ENCODE results near the gene PRKCA. TPM values are rescaled to one million over a fixed set of nuclear protein-coding genes. Genes with fewer than 3 reads are reported as not detected.
"Not testable (repeated sequence)": the region's sequence is repeated elsewhere in the genome, so short reads cannot be mapped to it uniquely, and the experiment has no call there.

Gene PRKCA
- total RNA-seq, 1 donor from 2014 or later = 3.9 TPM

DNA sequence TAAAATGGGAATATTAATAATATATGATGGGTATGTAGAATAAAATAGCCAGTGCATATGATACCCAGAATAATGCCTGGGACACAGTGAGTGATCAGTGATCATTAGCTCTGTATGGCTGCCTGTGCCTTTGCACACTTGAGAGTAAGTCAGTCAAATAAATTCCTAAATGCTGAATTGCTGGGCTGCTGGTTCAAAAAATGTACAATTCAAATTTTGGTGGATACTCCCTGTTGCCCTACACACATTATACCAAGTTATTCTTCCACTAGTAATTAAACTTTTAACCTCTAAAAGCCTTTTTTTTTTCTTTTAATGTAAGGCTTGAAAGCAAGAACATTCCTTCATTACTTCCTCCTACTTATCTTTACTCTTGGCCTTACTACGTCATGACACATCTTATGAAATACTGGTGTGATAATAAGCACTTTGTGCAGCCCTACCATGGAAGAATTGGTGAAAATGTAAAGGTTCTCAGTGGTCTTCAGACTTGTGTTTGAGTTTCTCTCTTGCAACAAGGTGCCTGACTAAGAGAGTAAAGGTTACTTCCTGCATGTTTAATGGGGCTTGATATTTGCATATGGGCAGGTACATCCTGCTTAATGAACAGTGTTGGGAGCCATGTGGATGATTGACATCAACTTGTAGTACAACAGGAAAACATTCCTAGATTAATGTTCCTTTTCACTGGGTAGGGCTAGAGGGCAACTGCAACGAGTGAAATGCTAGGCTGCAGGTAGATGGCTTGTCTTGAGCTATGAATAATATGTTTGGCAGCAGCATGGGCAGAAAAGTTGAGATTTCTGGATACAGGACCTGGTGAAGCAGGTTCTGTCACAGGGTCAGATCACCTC lies 84.3 kb downstream of the PRKCA start:
- DNase-seq = no peak

DNA sequence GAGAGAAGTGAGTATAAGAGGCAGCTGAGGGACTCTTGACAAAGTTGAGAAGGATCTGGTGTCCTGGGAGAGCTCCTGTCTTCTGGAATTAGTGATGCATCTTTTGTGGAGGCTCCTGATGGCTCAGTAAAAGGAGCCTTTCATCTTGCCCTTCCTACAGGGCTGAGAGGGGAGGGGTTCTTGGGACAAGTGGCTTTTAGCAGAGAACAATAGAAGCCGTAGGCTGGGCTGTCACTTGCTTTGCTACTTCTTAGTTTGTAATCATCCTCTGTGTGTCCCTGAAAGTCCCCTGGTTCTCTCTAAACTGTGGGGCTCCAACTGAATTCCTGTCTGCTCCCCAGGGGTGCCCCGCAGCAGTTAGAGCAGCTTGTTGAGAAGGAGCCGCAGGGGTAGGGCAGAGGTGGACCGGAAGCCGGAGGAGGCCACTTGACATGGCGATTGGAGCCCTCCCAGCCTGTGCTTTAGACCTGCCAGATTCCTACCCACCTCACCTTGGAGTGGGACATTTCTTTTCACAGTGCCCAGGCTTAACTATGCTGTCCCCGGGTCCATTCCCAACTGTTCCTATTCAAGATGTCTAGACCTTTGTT lies 85.1 kb downstream of the PRKCA start:
- DNase-seq = no peak

DNA sequence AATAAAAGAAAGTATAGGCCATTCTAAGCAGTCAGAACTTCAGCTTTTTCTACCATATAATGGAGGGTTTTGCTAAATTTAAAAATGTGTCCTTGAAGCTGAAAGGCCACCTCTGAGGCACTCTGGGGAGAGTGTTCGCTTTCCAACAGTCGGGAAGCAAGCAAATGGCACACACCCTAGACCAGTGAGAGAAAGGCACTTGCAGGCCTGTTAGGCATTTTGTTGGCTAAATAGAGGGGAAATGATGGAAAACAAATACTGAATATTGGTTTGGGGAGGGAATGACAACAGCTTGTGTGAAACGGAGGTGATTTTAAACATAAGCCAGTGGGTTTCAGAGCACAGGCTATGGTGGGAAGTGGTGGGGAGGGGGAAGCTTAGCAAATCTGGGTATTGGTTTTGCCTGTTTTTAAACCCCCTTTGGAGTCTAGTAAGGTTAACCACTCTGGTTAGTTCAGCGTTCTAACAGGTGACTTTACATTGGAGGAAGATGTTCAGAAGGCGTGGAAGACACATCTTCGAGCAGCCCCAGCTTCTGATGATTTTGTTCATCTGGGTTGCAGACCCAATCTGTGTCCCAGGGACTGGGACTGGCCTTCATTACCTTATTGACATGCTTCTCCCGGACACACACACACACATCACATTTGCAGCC lies 90.5 kb downstream of the PRKCA start:
- no peak for DNase-seq

DNA sequence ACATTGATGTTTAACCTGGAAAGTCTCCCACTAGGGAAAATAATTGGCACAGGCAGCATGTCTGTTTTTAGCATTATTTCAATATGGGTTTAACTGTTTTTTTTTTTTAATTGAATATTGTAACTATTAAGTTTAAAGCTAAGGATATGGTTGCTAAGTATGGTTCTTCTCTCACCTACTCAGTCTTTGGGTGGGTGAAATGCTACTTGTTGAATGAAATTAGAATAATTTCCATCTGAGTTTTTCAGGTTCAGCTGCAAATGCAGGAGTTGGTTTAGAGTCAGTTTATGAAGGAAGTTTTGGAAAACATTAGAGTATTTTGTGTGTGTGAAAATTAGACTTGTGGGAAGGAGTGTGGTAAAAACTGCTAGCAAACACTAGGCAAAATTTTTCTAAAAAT lies 93.5 kb downstream of the PRKCA start:
- no peak for DNase-seq

DNA sequence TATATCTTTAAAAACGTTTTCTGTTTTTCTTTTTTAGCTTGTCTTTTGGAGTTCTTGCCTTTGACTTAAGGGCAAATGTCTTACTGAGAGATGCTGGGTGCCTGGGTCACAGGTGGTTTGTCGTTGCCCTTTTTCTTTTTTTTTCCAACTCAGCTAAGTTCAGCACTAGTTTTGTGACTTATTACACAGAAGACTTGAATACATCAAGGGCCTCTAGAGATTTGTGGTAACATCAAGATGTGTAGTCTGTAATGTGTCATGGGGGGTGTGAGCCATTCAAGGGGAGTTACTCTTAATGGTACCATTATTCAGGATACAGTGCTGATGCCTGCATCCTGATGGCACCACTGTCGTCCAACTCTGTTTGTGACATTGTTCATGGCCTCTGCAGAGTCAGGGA lies 95.1 kb downstream of the PRKCA start:
- DNase-seq = no peak

DNA sequence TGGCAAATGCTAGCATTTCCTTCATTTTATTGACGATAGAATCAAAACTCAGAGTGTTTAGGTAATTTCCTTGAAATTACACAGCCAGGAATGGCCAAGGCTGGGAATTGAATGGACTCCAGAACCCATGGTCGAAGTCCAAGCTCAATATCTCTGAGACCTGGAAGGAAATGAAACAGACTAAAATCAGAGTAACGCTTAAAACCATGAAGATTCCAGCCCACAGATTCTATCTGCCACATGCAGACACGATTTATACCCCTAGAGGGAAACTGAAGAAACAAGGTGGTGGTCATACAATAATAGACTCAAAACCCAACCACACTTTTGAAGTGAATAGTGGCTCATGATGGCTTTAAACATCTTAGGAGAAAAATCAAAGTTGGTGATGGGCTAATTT lies 95.6 kb downstream of the PRKCA start:
- no peak for DNase-seq

DNA sequence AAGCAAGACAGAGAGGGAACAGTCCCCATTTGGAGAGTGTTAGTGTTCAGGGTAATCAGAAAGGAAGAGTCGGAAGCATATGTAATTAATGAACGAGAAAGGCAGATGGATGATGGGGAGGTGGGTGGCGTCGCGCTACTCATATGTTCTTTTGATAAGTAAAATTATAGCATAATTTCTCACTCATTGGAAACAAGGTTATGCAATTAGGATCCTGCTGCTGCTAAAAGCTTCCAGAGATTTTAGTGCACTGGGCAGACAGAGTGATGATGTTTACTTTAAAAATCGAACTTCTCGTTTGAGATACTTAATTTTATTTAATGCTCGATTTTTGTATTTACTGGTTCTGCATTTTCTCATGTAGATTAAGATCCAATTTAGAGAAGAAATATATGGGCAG lies 96.2 kb downstream of the PRKCA start:
- no peak for DNase-seq

DNA sequence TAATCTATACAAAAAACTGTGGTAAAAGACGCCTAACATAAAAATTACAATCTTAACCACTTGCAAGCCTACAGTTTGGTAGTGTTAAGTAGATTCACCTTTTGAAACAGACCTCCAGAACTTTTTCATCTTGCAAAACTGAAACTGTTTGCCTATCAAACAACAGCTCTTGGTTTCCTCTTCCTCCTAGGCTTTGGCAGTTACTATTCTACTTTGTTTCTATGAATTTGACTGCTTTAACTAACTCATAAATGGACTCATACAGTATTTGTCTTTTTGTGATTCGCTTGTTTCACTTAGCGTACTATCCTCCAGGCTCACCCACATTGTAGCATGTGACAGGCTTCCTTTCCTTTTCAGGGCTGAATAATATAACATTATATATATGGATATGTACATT lies 97.0 kb downstream of the PRKCA start:
- DNase-seq = no peak

DNA sequence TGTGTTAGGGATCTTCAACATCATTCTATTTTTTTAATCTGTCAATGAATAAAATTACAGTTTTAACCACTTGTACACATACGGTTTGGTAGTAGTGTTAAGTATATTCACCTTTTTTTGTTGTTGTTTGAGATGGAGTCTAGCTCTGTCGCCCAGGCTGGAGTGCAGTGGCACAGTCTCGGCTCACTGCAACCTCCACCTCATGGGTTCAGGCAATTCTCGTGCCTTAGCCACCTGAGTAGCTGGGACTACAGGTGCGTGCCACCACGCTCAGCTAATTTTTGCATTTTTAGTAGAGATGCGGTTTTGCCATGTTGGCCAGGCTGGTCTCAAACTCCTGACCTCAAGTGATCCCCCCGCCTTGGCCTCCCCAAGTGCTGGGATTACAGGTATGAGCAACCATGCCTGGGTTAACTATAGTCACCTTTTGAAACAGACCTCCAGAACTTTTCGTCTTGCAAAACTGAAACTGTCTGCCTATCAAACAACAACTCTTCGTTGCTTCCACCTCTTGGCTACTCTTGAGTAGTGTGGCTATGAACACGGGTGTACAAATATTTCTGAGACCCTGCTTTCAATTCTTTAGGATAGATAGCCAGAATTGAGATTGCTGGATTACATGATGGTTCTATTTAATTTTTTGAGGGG lies 97.8 kb downstream of the PRKCA start:
- DNase-seq = not testable (repeated sequence)

DNA sequence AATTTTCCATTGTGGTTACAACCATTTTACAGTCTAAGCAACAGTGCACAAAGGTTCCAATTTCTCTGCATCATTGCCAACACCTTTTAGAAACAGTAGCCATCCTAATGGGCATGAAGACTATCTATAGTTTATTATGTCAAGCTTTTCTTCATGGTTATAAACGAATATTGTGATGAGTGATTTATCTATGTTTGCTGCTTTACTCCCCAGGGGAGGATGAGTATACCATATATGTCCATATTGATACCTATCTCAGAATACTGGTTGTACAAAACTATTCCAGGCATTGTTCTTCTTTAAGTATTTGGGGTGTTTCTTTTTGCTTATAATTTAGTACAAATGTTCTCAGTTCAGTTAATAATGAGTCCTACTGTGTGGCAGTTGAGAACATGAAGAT lies 98.3 kb downstream of the PRKCA start:
- DNase-seq = no peak

DNA sequence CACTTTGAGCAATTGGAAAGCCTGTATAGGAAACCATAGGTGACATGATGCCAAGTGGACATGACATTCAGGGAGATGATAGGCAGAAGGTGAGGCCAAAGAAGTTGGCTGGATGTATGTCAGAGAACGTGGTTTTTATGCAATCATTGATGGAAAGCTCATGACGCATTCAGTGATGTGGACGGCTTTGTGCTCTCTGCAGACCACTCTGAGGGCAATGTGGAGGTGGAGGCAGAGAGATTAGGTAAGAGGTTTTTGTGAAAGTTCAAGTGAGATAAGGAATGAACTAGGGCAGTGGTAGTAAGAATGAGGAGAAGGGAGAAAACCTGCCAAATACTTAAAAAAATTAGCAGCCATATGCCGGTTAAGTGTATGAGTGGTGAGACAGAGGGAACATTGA lies 99.0 kb downstream of the PRKCA start:
- DNase-seq = no peak

DNA sequence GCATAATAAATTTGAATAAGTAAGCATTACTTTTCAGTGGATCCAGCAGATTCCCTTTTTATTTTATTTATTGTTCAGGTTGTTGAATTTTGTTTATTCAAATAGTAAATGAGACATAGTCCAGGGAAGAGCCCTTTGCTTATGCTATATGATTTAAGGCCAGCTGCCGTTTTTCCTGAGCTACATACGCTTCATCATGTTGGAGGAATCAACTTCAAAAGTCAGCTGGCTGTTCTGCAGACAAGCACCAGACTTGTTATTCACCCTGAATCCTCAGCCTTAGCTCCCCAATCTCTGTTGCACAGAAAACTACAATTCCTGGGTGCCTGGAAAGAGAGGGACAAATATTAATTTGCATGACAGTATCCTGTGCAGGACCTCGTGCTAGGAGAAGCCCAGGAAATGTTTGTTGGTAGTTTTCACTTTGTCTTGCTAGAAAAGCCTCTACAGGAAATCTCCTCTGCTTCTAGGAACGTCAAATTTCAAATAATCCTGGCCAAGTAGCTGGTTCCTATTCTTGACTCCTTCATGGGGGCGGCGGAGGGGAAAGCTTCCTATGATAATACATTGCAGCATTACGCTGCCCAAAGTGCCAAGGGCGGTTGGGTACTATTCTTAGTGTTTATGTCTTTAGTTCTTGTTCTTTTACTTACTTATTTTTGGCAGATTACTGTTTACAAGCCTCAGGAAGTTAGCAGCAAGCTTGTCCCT lies 101.6 kb downstream of the PRKCA start:
- no peak for DNase-seq

DNA sequence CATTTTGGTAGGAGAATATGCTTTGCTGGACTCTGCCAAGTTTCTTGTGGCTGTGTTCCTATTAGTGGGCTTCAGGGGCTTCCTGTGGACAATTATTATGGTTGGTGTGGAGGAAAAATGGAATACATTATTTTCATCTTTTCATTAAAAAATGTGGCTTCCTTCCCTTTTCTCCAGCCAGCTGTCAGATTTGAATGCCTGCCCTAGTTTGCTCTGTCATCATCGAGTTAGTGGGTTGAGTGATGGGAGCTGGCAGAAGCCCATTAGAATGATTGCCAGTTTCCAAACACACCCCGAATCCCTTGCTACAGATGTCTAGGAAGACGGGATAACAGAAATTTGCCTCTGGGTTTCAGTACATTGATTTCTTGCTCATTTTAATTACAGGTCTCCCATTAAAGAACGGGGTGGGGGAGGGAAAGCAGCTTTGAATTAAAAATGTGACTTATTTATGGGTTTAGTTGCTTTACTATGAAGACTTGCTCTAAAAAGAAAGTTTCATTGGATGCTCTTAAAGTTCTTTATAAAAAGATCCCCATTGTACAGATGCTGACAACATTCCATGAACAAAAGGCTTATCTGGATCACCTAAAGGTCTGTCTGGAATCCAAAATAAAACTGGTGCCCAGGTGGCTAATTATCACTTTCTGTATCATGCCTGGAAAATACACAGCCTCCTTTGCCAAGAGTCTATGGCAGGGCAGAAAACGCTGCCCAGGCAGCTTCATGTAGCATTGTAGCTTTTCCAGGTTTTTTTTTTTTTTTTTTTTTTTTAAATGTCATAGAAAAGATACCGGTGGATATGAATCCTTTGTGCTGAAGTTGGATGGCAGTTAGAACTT lies 103.6 kb downstream of the PRKCA start:
- peak; percentile 53 for DNase-seq

DNA sequence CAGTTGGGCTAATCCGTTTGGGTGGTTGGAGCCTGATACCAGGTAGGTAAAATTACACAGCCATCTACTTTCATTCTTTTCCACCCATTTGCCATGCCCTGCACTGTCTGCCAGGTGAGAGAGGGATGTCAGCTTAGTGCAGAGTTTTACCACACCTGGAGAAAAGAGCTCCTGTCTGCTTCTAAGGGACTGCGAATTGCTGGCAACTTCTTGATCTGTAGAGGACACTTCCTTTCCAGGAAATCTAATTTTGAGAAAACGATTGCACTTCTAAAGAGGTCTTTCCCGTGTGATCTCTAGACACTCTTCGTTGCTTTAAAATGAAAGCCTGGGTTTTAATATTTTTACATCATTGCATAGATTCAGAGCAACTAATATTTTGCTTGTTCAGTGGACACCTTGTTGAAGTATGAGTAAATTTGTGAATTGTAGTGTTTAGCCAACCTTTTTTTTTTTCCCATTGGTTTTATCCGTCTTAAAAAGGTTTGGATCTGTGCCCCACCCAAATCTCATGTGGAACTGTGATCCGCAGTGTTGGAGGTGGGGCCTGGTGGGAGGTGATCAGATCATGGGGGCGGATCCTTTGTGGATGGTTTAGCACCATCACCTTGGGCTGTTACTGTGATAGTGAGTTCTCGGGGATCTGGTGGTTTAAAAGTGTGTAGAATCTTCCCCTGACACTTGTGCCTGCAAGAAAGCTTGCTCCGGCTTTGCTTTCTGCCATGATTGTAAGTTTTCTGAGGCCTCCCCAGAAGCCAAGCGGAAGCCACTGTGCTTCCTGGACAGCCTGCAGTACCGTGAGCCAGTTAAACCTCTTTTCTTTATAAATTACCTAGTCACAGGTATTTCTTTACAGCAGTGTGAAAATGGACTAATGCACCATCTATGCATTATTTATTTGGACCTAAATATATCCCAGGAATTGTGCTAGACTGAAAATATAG lies 104.6 kb downstream of the PRKCA start:
- DNase-seq = no peak

DNA sequence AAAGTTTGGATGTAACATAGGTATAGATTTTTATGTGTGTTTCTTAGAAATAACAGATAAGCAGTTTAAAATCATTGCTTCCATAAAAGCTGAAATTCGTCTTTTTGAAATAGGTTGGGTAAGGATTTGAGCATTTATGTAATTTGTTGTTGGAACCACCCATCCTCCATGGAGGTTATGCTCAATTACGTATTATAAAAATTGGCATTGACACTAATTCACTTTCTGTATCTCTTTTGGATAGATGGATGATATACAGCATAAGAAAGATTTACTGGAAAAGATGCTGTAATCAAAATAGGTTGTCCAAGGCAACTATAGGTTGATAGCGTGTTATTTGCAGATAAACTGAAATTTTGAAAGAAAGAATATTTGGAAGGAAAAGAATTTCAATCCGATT lies 105.5 kb downstream of the PRKCA start:
- DNase-seq = no peak

DNA sequence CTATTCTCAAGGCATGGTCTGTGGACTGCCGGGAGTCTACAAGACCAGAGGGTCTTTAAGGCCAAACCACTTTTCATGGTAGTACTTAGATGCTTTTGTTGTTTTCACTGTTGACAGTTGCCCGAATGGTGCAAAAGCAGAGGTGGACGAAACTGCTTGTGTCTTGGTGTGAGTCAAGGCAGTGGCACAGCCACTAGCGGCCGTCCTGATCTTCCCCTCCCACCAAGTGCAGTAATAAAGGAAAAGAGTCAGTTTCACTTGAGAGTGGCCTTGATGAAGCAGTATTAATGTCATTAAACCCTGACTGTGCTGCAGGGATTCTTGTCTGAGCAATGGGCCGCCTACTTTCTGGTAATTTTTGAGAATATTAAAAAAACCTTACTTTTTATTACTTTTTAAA lies 109.1 kb downstream of the PRKCA start:
- DNase-seq = no peak

DNA sequence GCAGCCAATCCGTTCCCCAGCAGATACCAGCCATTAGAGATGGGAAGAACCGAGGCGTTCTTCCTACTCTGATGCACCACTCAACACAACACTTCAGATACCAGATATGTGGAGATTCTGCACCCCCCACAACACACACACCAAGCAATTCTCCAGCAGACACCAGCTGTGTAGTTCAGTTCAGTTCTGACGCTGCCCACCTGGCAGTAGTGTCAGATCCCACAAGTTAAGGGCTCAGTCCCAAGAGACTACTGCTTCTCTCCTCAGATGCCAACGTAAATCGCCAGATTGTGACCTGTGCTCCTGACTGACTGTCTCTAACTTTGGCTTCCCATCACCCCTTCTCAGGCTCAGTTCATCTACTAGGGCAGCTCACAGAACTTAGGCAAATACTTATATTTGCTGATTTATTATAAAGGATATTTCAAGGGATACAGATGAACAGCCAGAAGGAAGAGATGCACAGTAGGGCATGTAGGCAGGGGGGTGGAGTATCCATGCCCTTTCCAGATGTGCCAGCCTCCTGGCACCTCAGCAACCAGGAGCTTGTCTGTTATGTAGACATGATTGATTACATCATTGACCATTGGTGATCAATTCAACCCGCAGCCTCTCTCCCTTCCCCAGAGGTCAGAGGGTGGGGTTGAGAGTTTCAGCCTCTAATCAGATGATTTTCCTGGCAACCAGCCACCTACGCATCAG lies 110.6 kb downstream of the PRKCA start:
- no peak for DNase-seq

DNA sequence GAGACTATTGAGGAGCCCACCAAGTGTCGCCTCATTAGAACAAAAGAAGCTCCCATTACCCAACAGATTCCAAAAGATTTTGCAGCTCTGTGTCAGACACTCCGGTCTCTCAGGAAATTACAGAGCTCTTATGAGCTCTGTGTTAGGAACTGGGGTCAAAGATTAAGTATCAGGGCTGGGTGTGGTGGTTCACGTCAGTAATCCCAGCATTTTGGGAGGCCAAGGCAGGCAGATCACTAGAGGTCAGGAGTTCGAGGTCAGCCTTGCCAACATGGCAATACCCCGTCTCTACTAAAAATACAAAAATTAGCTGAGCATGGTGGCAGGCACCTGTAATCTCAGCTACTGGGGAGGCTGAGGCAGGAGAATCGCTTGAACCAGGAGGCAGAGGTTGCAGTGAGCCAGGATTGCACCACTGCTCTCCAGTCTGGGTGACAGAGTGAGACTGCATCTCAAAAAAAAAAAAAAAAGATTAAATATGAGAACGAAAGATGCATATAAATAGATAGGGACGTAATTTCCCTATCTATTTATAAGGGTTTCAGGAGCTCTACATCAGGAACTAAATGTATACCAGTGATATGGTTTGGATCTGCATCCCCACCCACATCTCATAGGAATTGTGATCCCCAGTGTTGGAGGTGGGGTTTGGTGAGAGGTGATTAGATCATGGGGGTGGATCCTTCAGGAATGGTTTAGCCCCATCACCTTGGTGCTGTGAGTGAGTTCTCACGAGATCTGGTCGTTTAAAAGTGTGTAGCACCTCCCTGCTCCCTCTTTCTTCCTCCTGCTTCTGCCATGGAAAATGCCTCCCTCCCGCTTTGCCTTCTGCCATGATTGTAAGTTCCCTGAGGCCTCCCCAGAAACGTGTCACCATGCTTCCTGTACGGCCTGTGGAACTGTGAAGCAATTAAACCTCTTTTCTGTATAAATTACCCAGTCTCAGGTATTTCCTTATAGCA lies 111.4 kb downstream of the PRKCA start:
- no peak for DNase-seq

Measured in skin of body (tissue), 2 donors.